ENCODE data around the gene JSRP1. TPM values are rescaled to one million over a fixed set of nuclear protein-coding genes. Genes with fewer than 3 reads are reported as not detected.

The JSRP1 gene
- total and polyA plus RNA-seq, 10 of the 15 experiments (the other 5 are each of a cell fraction or from before 2014, with no cell fraction given): 0.41 to 0.91 (median 0.49) TPM; not detected in 7

- TF ChIP-seq NRF1 (conservative IDR thresholded peaks at IDR 0.05; ENCODE audit: low read depth, low read length) (no peak), MYB (IDR thresholded peaks at IDR 0.05; ENCODE audit: borderline replicate concordance, low read depth, low read length) (no peak), POLR2AphosphoS2 (IDR thresholded peaks at IDR 0.05; ENCODE audit: low read depth, low read length) (peak; percentile 10; the same call in 1 of the 2 replicates), CUX1 (IDR thresholded peaks at IDR 0.05; ENCODE audit: insufficient replicate concordance, low read depth, low read length) (no peak)
These were observed 22.5 kb downstream of the JSRP1 start (continued) for GRCh38 chr19:2233601-2234280.

All from GM12878 (cell line).